Sigmoid colon (tissue), 7 donors: ENCODE data around the gene SPEF1. TPM values are rescaled to one million over a fixed set of nuclear protein-coding genes. Genes with fewer than 3 reads are reported as not detected.

Source experiments
- DNase-seq: peaks from one replicate; pipeline ENCODE4 v3.0.0-alpha.2; 2019
- H3K27ac ChIP-seq, 4 donors: fragments of 200-600 bp; sonication (generic); one replicate each; pipeline ENCODE4 v1.5.1; 2016 to 2019; ENCODE audit warnings: mild to moderate bottlenecking in 1 of 4
- H3K27me3 ChIP-seq, 3 donors: fragments of 200-600 bp; sonication (generic); one replicate each; pipeline ENCODE4 v1.5.1; 2019; ENCODE audit warnings: mild to moderate bottlenecking in 1 of 3
- H3K36me3 ChIP-seq, 4 donors: fragments of 200-600 bp; sonication (generic); one replicate each; pipeline ENCODE4 v1.5.1; 2016 to 2019
- H3K4me1 ChIP-seq, 4 donors: fragments of 200-600 bp; sonication (generic); one replicate each; pipeline ENCODE4 v1.5.1; 2017 to 2019
- H3K4me3 ChIP-seq, 4 donors: fragments of 200-600 bp; sonication (generic); one replicate each; pipeline ENCODE4 v1.5.1; 2017 to 2019; ENCODE audit warnings: mild to moderate bottlenecking in 2 of 4, moderate library complexity in 1 of 4
- H3K9me3 ChIP-seq, 4 donors: fragments of 200-600 bp in 3 of 4; sonication (generic) in 3 of 4; one replicate each; pipeline versions ENCODE4 v1.5.1 to v1.6.1; 2013 to 2019
- CTCF ChIP-seq, 4 experiments: fragments of 450-650 bp in 3 of 4; fragments of 200-600 bp in 1 of 4; IDR thresholded peaks; one replicate each; pipeline ENCODE4 v1.5.1; 2016 to 2019; ENCODE audit warnings: antibody characterized with exemption in 4 of 4, mild to moderate bottlenecking in 3 of 4, moderate library complexity in 2 of 4
- EP300 ChIP-seq, 4 donors: sonication (generic); formaldehyde crosslinking; IDR thresholded peaks; one replicate each; pipeline ENCODE4 v1.6.1; 2017; ENCODE audit warnings: antibody characterized with exemption in 4 of 4
- POLR2A ChIP-seq, 2 donors: fragments of 450-650 bp; IDR thresholded peaks; one replicate each; pipeline ENCODE4 v1.6.1; 2016; ENCODE audit warnings: antibody characterized with exemption in 2 of 2, mild to moderate bottlenecking in 2 of 2, moderate library complexity in 2 of 2
- POLR2AphosphoS5 ChIP-seq, 4 donors: sonication (generic); formaldehyde crosslinking; IDR thresholded peaks; one replicate each; pipeline ENCODE4 v1.6.1; 2017; ENCODE audit warnings: antibody characterized with exemption in 4 of 4
- WGBS, 2 donors: extraction: QIAGEN DNeasy Blood & Tissue Kit; methylation state at CpG; one replicate each; pipeline ENCODE4 v1.1.7; 2013; 5-methylcytosine and 5-hydroxymethylcytosine counted together
- intact Hi-C: fragments of 100-400 bp; cut with DNase I; formaldehyde crosslinking; loops from one replicate; pipeline ENCODE4 v1.15.1; 2023
- polyA plus RNA-seq, 3 donors: library from polyadenylated mRNA; stranded (reverse); fragments of 200-250 nt; gene quantifications; one replicate each; pipeline ENCODE4 v1.2.3, GENCODE V29; 2013
- total RNA-seq, 4 donors: library from RNA; depleted of rRNA; stranded (reverse); fragments of >200 nt; gene quantifications; one replicate each; pipeline ENCODE4 v1.1.0, GENCODE V29; 2016
- donor health status: healthy with polysubstance abuse.
- donor health status: Bipolar disorder and iron deficiency.
- donor health status: healthy.

SPEF1 gene
- total and polyA plus RNA-seq, 7 donors, result 0.12 to 0.81 TPM; not detected in 5

- no peaks in the 10 kb centered on the region for H3K27me3 ChIP-seq
- WGBS, 2 donors, result 60 to 67% methylated on average over 20 of the region's 20 CpGs
- H3K4me1 ChIP-seq, result peaks cover 0 to 29% (median 25%) of the 10 kb centered on the region in 4 donors
- intact Hi-C loops, result loop anchor here (1.0 to 2.0 kb wide), 2 partner anchors 33 to 67 kb away; partner anchors contain the start of gene CENPB
- peaks cover 8 to 26% (median 18%) of the 10 kb centered on the region in 4 donors for H3K36me3 ChIP-seq
- peak overlapping the region; percentile 95 to 98 (median 97) for H3K27ac ChIP-seq
- H3K4me3 ChIP-seq, result peak overlapping the region in 3 of 4 donors; percentile 73 to 83 (median 81)
- peak; percentile 72 for DNase-seq
- TF ChIP-seq CTCF (IDR thresholded peaks at IDR 0.05) (no peak), EP300 (IDR thresholded peaks at IDR 0.05) (no peak), POLR2A (IDR thresholded peaks at IDR 0.05) (no peak), POLR2AphosphoS5 (IDR thresholded peaks at IDR 0.05) (no peak)
- H3K9me3 ChIP-seq, result no peaks in the 10 kb centered on the region
These were observed 38.3 kb upstream of the SPEF1 start for GRCh38 chr20:3819411-3820047.

- TF ChIP-seq POLR2AphosphoS5 (IDR thresholded peaks at IDR 0.05) (peak in 1 of 4 donors; percentile 7), POLR2A (IDR thresholded peaks at IDR 0.05) (no peak), CTCF (IDR thresholded peaks at IDR 0.05) (peak; percentile 49 to 76 (median 62)), EP300 (IDR thresholded peaks at IDR 0.05) (no peak)
- Histone ChIP-seq H3K4me1 (peaks cover 0 to 31% (median 28%) of the 10 kb centered on the region in 4 donors), H3K27me3 (no peaks in the 10 kb centered on the region), H3K36me3 (peaks cover under 1 to 16% (median 11%) of the 10 kb centered on the region in 4 donors), H3K27ac (peak overlapping the region; percentile 95 to 98 (median 97)), H3K9me3 (no peaks in the 10 kb centered on the region), H3K4me3 (no peak overlapping the region)
- 65 to 81% methylated on average over 8 of the region's 8 CpGs for WGBS, 2 donors
- intact Hi-C loops, result no loop called here
- peak; percentile 85 for DNase-seq
These were observed 37.2 kb upstream of the SPEF1 start for GRCh38 chr20:3818155-3819151.

GRCh38 chr20:3815703-3816315, 34.6 kb upstream of the SPEF1 start:
- Histone ChIP-seq H3K4me1 (peaks cover 0 to 42% (median 40%) of the 10 kb centered on the region in 4 donors), H3K27ac (no peak overlapping the region), H3K9me3 (no peaks in the 10 kb centered on the region), H3K27me3 (no peaks in the 10 kb centered on the region), H3K36me3 (no peaks in the 10 kb centered on the region), H3K4me3 (no peak overlapping the region)
- intact Hi-C loops, result no loop called here
- peak; percentile 50 for DNase-seq
- TF ChIP-seq CTCF (IDR thresholded peaks at IDR 0.05) (no peak), POLR2A (IDR thresholded peaks at IDR 0.05) (no peak), EP300 (IDR thresholded peaks at IDR 0.05) (no peak), POLR2AphosphoS5 (IDR thresholded peaks at IDR 0.05) (no peak)
- 69 to 83% methylated on average over 9 of the region's 9 CpGs for WGBS, 2 donors

GRCh38 chr20:3814928-3815495, 33.8 kb upstream of the SPEF1 start:
- TF ChIP-seq POLR2A (IDR thresholded peaks at IDR 0.05) (no peak), POLR2AphosphoS5 (IDR thresholded peaks at IDR 0.05) (no peak), EP300 (IDR thresholded peaks at IDR 0.05) (no peak), CTCF (IDR thresholded peaks at IDR 0.05) (no peak)
- Histone ChIP-seq H3K27ac (no peak overlapping the region), H3K4me3 (no peak overlapping the region), H3K36me3 (no peaks in the 10 kb centered on the region), H3K9me3 (no peaks in the 10 kb centered on the region), H3K27me3 (no peaks in the 10 kb centered on the region), H3K4me1 (peaks cover 0 to 48% (median 46%) of the 10 kb centered on the region in 4 donors)
- WGBS, 2 donors, result 74 to 82% methylated on average over 7 of the region's 7 CpGs
- intact Hi-C loops, result no loop called here
- DNase-seq, result peak; percentile 64
